H1 (cell line): ENCODE results near the gene TRIP13. TPM values are rescaled to one million over a fixed set of nuclear protein-coding genes. Genes with fewer than 3 reads are reported as not detected.

Source experiments
- KDM4A ChIP-seq: IDR thresholded peaks from one replicate; pipeline ENCODE4 v1.7.1; 2012; ENCODE audit warnings: low read depth, mild to moderate bottlenecking, moderate library complexity, low read length, inconsistent platforms; ENCODE audit not compliant: severe bottlenecking
- NRF1 ChIP-seq: IDR thresholded peaks from 2 replicates; pipeline ENCODE4 v1.6.1; 2011; ENCODE audit warnings: mild to moderate bottlenecking, low read depth, low read length, improper control_type of control experiment
- POLR2AphosphoS5 ChIP-seq: IDR thresholded peaks from 2 replicates; pipeline ENCODE4 v1.6.1; 2011; ENCODE audit warnings: low read depth, low read length
- SIRT6 ChIP-seq: IDR thresholded peaks from one replicate; pipeline ENCODE4 v1.7.1; 2012; ENCODE audit warnings: low read length, inconsistent platforms
- SP1 ChIP-seq: IDR thresholded peaks from 2 replicates; pipeline ENCODE4 v1.6.1; 2011; ENCODE audit warnings: low read depth, low read length
- SP4 ChIP-seq: IDR thresholded peaks from 2 replicates; pipeline ENCODE4 v1.6.1; 2012; ENCODE audit warnings: low read length, inconsistent platforms
- TAF1 ChIP-seq: IDR thresholded peaks from 2 replicates; pipeline ENCODE4 v1.6.1; 2011; ENCODE audit warnings: mild to moderate bottlenecking, low read depth, low read length
- ZNF274 ChIP-seq: IDR thresholded peaks from 2 replicates; pipeline ENCODE4 v1.7.0; 2012; ENCODE audit warnings: low read length, borderline replicate concordance; ENCODE audit errors: extremely low read depth
- polyA plus RNA-seq, 7 experiments: library from polyadenylated mRNA; depleted of rRNA in 3 of 7; stranded (reverse) in 5 of 7; unstranded in 2 of 7; fragments of >200 nt in 5 of 7; fragments of 200-250 nt in 2 of 7; gene quantifications; 1 replicate in 5 of 7; 2 replicates in 1 of 7; 4 replicates in 1 of 7; pipeline versions ENCODE4 v1.2.1 to v1.2.3, GENCODE V29; 2011 to 2013; ENCODE audit warnings: missing spikeins in 2 of 7, mixed read lengths in 2 of 7
- total RNA-seq: library from RNA; stranded (reverse); fragmentation: NEBNext Ultra II Directional; extraction: Animal tissue kit (Norgen Biotek cat#: 25700); gene quantifications from 2 replicates; pipeline ENCODE4 v1.2.1, GENCODE V29; 2021
- TF ChIP-seq, protein P1 (sequence below): fragments of 300-600 bp; sonication (generic); IDR thresholded peaks from 2 replicates; pipeline ENCODE4 v1.7.1; 2012; ENCODE audit warnings: low read length, moderate library complexity, mild to moderate bottlenecking, inconsistent platforms; ENCODE audit not compliant: insufficient replicate concordance

TRIP13 gene
- total and polyA plus RNA-seq, 2 of the 8 experiments (the other 6 are each of a cell fraction or from before 2014, with no cell fraction given): 20.0 to 39.2 TPM

- TF ChIP-seq, protein P1, sequence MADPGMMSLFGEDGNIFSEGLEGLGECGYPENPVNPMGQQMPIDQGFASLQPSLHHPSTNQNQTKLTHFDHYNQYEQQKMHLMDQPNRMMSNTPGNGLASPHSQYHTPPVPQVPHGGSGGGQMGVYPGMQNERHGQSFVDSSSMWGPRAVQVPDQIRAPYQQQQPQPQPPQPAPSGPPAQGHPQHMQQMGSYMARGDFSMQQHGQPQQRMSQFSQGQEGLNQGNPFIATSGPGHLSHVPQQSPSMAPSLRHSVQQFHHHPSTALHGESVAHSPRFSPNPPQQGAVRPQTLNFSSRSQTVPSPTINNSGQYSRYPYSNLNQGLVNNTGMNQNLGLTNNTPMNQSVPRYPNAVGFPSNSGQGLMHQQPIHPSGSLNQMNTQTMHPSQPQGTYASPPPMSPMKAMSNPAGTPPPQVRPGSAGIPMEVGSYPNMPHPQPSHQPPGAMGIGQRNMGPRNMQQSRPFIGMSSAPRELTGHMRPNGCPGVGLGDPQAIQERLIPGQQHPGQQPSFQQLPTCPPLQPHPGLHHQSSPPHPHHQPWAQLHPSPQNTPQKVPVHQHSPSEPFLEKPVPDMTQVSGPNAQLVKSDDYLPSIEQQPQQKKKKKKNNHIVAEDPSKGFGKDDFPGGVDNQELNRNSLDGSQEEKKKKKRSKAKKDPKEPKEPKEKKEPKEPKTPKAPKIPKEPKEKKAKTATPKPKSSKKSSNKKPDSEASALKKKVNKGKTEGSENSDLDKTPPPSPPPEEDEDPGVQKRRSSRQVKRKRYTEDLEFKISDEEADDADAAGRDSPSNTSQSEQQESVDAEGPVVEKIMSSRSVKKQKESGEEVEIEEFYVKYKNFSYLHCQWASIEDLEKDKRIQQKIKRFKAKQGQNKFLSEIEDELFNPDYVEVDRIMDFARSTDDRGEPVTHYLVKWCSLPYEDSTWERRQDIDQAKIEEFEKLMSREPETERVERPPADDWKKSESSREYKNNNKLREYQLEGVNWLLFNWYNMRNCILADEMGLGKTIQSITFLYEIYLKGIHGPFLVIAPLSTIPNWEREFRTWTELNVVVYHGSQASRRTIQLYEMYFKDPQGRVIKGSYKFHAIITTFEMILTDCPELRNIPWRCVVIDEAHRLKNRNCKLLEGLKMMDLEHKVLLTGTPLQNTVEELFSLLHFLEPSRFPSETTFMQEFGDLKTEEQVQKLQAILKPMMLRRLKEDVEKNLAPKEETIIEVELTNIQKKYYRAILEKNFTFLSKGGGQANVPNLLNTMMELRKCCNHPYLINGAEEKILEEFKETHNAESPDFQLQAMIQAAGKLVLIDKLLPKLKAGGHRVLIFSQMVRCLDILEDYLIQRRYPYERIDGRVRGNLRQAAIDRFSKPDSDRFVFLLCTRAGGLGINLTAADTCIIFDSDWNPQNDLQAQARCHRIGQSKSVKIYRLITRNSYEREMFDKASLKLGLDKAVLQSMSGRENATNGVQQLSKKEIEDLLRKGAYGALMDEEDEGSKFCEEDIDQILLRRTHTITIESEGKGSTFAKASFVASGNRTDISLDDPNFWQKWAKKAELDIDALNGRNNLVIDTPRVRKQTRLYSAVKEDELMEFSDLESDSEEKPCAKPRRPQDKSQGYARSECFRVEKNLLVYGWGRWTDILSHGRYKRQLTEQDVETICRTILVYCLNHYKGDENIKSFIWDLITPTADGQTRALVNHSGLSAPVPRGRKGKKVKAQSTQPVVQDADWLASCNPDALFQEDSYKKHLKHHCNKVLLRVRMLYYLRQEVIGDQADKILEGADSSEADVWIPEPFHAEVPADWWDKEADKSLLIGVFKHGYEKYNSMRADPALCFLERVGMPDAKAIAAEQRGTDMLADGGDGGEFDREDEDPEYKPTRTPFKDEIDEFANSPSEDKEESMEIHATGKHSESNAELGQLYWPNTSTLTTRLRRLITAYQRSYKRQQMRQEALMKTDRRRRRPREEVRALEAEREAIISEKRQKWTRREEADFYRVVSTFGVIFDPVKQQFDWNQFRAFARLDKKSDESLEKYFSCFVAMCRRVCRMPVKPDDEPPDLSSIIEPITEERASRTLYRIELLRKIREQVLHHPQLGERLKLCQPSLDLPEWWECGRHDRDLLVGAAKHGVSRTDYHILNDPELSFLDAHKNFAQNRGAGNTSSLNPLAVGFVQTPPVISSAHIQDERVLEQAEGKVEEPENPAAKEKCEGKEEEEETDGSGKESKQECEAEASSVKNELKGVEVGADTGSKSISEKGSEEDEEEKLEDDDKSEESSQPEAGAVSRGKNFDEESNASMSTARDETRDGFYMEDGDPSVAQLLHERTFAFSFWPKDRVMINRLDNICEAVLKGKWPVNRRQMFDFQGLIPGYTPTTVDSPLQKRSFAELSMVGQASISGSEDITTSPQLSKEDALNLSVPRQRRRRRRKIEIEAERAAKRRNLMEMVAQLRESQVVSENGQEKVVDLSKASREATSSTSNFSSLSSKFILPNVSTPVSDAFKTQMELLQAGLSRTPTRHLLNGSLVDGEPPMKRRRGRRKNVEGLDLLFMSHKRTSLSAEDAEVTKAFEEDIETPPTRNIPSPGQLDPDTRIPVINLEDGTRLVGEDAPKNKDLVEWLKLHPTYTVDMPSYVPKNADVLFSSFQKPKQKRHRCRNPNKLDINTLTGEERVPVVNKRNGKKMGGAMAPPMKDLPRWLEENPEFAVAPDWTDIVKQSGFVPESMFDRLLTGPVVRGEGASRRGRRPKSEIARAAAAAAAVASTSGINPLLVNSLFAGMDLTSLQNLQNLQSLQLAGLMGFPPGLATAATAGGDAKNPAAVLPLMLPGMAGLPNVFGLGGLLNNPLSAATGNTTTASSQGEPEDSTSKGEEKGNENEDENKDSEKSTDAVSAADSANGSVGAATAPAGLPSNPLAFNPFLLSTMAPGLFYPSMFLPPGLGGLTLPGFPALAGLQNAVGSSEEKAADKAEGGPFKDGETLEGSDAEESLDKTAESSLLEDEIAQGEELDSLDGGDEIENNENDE: no peak
- no peak for TF ChIP-seq ZNF274
- TF ChIP-seq SIRT6: no peak
- TF ChIP-seq SP4: no peak
- TF ChIP-seq NRF1: no peak
- TF ChIP-seq SP1: no peak
- no peak for TF ChIP-seq POLR2AphosphoS5
- no peak for TF ChIP-seq KDM4A
- no peak for TF ChIP-seq TAF1
Measured at GRCh38 chr5:876398-877365, 16.0 kb upstream of the TRIP13 start (continued).
